ENCODE results near the gene KLRC1. TPM values are rescaled to one million over a fixed set of nuclear protein-coding genes. Genes with fewer than 3 reads are reported as not detected.

The KLRC1 gene
- total RNA-seq, 1 donor from 2014 or later, result not detected

DNA sequence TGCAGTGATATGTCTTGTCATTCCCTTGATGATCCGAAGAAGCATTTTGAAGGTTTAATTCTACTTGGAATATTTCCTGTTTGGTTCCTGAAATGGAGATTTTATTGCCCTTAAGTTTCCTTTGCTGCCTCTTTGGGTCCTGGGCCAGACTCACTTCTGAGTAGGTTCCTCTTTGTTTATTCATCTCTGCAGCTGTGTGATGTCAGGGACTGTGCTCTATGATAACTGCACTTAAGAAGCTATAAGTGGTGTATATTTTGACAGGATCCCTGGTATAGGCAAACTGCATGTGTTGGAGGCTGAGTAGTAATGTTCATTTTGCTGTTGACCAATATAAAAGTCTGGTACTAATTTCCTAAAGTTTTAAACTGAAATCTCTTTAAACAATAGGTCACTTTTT is 43.8 kb downstream of the KLRC1 start, which contains the start of gene KLRC4:
Gene KLRC4 (minus strand): TSS at position 366 of the 400 bp plus-strand sequence. CDS start 182 bp downstream, at position 184.
- TF ChIP-seq, protein P1, sequence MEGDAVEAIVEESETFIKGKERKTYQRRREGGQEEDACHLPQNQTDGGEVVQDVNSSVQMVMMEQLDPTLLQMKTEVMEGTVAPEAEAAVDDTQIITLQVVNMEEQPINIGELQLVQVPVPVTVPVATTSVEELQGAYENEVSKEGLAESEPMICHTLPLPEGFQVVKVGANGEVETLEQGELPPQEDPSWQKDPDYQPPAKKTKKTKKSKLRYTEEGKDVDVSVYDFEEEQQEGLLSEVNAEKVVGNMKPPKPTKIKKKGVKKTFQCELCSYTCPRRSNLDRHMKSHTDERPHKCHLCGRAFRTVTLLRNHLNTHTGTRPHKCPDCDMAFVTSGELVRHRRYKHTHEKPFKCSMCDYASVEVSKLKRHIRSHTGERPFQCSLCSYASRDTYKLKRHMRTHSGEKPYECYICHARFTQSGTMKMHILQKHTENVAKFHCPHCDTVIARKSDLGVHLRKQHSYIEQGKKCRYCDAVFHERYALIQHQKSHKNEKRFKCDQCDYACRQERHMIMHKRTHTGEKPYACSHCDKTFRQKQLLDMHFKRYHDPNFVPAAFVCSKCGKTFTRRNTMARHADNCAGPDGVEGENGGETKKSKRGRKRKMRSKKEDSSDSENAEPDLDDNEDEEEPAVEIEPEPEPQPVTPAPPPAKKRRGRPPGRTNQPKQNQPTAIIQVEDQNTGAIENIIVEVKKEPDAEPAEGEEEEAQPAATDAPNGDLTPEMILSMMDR (IDR thresholded peaks at IDR 0.05; ENCODE audit: insufficient read depth, low read length, poor library complexity, severe bottlenecking), result no peak
- DNase-seq (ENCODE audit: low read depth), result no peak
- H3K36me3 ChIP-seq (ENCODE audit: control insufficient read depth, insufficient read depth, low read length), result no peaks in the 10 kb centered on the region
- no peak within 1 kb of the TSS for H3K4me3 ChIP-seq (ENCODE audit: low read depth, low read length)
- H3K27me3 ChIP-seq (ENCODE audit: control insufficient read depth, insufficient read depth, low read length), result no peaks in the 10 kb centered on the region

DNA sequence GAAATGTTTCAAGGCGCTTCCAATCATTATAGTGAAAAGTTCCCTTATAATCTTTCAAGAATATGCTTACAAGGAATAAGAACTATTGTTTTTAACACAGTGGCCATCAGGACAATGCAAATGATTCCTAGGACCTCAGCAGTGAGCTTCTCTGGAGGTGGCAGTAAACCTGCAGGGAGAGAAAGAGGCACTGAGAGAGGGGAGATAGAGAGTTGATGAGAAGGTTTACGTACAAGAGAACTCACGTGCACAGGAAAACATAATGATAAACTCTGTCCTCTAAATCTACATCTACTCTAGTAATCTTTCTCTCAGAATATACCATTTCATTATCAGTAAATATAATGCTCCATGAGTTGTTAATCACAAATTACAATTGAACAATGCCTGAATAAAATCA is 44.3 kb downstream of the KLRC1 start:
- TF ChIP-seq, protein P1 (IDR thresholded peaks at IDR 0.05; ENCODE audit: insufficient read depth, low read length, poor library complexity, severe bottlenecking), result no peak
- Histone ChIP-seq H3K27me3 (ENCODE audit: control insufficient read depth, insufficient read depth, low read length) (no peaks in the 10 kb centered on the region), H3K4me3 (ENCODE audit: low read depth, low read length) (no peak overlapping the region), H3K36me3 (ENCODE audit: control insufficient read depth, insufficient read depth, low read length) (no peaks in the 10 kb centered on the region)
- no peak for DNase-seq (ENCODE audit: low read depth)

DNA sequence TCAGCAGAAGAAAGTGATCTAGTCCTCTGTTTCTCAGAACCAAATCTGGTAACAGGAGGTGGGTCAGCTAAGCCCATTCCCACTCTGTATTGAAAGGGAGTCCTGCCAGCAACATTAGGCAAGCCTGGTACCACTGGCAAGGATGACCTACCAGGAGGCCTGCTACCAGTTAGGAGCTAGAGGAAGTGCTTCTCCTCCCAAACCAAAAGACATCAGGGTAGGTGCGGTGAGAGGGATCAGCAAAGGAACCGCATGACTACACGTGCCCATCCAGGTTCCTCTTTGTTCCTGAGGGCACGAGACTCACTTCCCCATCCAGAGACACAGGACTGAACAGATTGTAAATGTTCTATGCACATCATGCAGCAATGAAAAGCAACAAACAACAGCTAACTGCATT is 46.5 kb downstream of the KLRC1 start:
- TF ChIP-seq, protein P1 (IDR thresholded peaks at IDR 0.05; ENCODE audit: insufficient read depth, low read length, poor library complexity, severe bottlenecking), result no peak
- DNase-seq (ENCODE audit: low read depth), result no peak
- H3K27me3 ChIP-seq (ENCODE audit: control insufficient read depth, insufficient read depth, low read length), result no peaks in the 10 kb centered on the region

DNA sequence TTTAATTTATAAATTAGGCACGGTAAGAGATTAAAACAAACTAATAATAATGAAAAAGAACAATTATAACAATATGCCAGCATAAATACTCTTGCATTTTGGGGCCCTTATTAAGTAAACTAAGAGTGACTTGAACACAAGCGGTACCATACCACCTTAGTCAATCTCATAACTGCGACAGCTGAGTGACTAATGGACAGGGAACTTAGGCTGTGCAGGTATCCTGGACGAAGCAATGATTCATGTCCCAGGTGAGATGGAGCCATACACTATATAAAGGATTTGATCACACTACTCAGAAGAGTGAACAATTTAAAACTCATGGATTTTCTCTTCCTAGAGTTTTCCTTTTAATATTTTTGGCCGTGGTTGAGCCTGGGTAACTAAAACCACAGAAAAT is 47.9 kb downstream of the KLRC1 start:
- DNase-seq (ENCODE audit: low read depth), result no peak
- no peak overlapping the region for H3K4me3 ChIP-seq (ENCODE audit: low read depth, low read length)
- TF ChIP-seq, protein P1 (IDR thresholded peaks at IDR 0.05; ENCODE audit: insufficient read depth, low read length, poor library complexity, severe bottlenecking), result no peak
- no peaks in the 10 kb centered on the region for H3K36me3 ChIP-seq (ENCODE audit: control insufficient read depth, insufficient read depth, low read length)
- no peaks in the 10 kb centered on the region for H3K27me3 ChIP-seq (ENCODE audit: control insufficient read depth, insufficient read depth, low read length)

More for the DNA sequence above, 46.5 kb downstream of the KLRC1 start:
- H3K36me3 ChIP-seq (ENCODE audit: control insufficient read depth, insufficient read depth, low read length), result no peaks in the 10 kb centered on the region
- no peak overlapping the region for H3K4me3 ChIP-seq (ENCODE audit: low read depth, low read length)

DNA sequence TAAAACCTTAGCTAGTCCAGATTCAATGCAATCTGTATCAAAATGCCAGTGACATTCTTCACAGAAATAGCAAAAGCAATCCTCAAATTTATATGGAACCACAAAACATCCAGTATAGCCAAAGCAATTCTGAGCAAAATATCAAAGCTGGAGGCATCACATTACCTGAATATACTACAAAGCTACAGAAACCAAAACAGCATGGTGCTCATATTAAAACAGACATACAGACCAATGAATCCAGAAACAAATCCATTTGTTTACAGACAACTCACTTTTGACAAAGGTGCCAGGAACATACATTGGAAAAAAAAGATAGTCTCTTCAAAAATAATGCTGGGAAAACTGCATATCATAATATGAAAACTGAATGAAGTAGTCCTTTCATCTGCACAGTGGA is 48.4 kb downstream of the KLRC1 start:
- no peak for DNase-seq (ENCODE audit: low read depth)
- TF ChIP-seq, protein P1 (IDR thresholded peaks at IDR 0.05; ENCODE audit: insufficient read depth, low read length, poor library complexity, severe bottlenecking), result no peak
- H3K36me3 ChIP-seq (ENCODE audit: control insufficient read depth, insufficient read depth, low read length), result no peaks in the 10 kb centered on the region
- no peaks in the 10 kb centered on the region for H3K27me3 ChIP-seq (ENCODE audit: control insufficient read depth, insufficient read depth, low read length)
- no peak overlapping the region for H3K4me3 ChIP-seq (ENCODE audit: low read depth, low read length)

DNA sequence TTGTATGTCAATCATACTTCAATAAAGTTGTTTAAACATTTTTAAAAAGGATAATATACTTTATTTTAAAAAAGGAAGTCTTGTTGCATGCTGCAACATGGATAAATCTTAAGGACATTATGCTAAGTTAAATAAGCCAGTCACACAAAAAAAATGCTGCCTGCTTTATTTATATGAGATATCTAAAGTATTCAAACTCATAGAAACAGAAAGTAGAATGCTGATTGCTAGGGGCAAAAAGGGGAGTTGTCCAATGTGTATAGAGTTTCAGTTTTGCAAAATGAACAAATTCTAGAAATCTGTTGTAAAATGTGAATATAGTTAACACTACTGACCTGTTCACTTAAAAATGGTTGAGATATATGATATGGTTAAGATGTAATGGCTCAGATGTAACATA is 52.3 kb downstream of the KLRC1 start:
- Histone ChIP-seq H3K4me3 (ENCODE audit: low read depth, low read length) (no peak overlapping the region), H3K36me3 (ENCODE audit: control insufficient read depth, insufficient read depth, low read length) (no peaks in the 10 kb centered on the region), H3K27me3 (ENCODE audit: control insufficient read depth, insufficient read depth, low read length) (no peaks in the 10 kb centered on the region)
- TF ChIP-seq, protein P1 (IDR thresholded peaks at IDR 0.05; ENCODE audit: insufficient read depth, low read length, poor library complexity, severe bottlenecking), result no peak
- DNase-seq (ENCODE audit: low read depth), result no peak

Data from kidney epithelial cell (primary cell).